Measurements from ENCODE around the gene SPI1.

SPI1 gene

DNA sequence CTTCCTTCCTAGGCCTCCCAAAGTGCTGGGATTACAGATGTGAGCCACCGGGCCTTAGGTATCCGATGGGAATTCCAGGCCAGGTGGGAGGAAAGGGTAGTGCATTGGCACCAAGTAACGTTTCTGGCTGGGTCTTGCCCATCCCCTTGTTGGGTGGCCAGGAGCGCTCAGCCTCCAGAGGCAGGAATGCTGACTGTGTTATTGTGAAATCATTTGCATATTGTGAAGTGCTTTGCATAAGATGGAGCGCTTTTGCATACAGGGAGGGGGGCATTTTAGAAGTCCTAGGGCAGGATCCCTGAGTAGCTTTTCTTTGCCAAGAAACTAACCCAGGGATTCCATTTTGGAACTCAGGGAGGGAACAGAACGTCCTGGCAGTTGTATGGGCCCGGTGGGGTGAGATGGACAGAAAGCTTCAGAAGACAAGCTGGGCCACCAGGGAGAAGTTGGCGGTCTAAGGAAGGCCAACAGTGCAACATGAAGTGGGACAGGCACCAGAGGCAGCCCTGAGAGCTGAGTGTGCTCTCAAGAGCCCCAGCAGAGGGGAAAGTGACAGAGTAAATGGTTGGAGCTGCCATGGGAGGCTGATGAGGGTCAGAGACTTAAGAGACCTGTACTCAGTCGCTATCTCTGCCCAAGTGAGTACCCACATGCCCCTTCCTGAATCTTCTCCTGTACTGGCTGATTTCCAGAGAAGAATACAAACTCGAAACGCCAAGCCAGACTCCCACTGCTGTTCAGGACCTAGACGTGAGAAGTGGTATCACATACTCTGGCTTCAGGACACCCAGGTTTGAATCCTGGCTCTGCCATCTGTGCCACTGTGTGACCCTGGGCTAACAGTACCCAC is 28.8 kb upstream of the SPI1 start:
- DNase-seq: no peak

DNA sequence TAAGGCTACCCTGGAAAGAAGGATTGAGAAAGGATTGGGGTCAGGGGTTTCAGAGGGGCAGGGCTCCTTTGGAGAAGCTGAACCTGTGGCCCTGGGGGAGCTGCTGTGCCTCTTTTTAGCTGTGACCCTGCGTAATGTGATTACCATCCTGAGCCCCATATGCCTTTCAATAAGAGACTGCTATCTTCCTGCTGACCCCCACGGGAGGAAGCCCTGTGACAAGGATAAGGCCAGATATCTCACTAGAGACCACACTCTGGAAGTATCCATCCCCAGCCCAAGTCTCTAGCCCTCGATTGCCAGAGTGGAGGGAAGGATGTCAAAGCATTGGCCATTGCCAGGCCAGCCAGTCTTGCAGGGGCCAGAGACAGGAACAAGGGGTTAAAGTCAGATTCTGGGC is 25.2 kb upstream of the SPI1 start:
- DNase-seq: no peak

DNA sequence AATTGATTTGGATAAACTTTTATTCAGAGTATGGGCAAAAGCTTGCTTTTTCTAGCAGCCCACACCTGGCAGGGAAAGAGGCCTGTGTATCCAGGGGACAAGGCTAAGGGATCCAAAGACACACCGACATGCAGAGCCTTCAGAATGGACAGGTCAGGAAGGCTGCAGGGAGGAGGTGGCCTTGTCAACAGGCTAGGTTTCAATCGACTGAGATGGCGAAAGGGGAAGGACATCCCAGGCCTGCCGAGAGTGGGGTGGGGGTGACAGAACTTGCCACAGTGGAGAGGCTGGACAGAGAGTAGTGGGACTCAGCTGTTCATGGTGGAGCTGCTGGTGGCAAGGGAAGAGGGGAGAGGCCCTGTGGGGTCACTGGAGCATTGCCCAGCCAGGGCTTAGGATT is 24.8 kb upstream of the SPI1 start:
- no peak for DNase-seq

DNA sequence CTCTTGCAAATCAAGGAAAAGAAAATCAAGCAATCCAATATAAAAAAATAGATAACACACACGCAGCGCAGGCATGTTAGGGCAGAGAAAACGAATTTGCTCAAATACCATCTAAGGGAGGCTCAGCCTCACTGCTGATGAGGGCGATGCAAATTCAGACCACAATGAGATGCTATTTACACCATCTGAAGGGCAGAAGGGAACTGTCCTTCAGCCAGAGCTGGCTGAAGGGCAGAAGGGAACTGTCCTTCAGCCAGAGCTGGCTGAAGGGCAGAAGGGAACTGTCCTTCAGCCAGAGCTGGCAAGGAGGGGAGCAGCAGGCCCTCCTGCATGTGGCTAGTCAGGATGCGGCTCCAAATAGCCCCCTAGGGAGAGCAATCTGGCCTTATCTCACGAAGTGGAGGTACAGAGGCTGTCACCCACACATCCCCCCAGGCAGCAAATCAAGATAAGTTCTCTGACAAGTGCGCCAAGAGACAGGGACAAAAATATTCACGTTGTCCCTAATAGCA is 22.5 kb upstream of the SPI1 start:
- DNase-seq: no peak

DNA sequence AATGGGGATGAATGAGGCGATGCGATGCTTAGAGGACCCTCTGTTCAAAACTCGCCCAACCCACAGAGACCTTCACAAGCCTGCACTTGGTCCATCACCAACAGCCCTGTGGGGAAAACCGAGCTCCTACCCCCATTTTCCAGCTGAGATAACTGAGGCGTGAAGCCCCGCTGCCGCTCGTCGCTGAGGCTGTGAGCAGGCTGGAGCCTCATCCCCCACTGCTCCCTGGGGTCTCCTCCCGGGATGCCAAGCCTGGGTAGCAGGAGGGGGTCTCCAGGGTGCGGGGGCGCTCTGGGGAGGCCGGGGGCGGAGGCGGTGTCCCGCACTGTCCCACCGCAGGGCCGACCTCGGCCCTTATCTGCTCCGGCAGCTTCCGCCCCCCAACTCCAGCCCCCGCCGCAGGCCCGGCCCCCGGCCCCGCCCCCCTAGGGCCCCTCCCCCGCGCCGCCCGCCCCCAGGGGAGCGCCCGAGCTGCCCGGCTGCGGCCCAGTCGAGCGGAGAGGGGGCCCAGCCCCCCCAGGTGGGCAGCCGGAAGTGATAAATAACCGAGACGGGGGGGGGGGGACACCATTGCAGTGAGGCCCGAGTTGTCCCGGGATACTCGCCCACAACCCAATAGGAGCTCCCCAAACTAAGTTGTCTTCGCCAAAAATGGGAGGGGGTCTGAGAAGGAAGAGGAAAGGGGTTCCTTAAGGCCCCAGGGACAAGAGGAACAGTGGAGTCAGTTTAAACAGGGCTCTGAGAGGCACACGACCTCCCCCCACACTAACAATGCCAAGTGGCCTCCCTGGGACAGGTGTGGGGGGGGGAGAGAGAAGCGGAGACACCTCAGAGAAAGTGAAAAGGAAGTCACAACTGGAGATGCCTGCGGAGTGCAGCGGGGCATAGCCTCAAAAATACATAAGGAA is 21.8 kb upstream of the SPI1 start:
- no peak for DNase-seq

DNA sequence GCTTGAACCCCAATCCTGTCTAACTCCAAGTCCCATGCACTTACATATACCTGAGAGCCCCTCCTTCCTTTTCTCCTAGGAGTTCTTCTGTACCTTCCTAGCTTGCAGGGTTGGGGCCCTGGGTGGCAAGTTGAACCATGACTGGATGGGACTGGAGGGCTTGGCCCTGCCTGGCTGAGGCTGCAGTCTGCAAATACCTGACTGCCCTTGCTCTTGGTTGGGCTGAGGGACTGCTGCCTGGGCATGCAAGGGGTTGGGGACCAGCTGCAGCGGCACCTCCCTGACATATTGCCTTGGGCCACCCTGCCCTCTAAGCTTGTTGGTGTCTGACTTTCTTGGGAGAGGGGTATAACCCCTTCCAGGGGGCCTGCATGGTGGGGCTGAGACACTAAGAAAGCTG is 20.2 kb upstream of the SPI1 start:
- no peak for DNase-seq

DNA sequence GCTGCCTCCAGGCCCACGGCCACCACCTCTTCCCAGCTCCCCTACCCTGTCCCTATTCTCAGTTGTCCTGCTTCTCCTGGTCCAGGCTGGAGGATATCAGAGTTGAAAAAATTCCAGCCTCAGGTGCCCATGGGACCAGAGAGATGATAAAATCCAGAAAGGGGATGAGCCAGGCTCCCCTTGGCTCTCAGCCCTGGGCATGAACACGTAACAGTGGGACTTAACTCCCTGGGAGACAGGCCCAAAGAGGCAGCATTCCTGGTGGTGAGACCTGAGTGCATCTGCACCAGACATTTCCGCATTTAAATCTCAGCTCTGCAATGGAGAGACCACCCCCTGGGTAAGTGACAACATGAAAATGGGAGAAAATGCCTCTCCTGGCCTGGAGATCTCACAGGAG is 19.7 kb upstream of the SPI1 start:
- no peak for DNase-seq

DNA sequence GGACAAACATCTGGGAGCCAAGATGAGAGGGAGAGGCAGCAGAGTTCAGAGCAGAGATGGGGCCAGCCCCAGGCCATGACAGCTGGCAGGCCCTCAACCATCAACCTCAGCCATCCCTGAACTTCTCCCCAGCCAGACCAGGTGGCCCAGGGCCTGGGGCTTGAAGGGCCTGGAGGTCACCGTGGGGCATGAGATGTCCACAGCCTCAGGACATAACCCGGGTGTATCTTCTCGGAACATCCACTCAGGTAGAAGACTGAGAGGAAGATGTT is 17.6 kb upstream of the SPI1 start:
- no peak for DNase-seq

DNA sequence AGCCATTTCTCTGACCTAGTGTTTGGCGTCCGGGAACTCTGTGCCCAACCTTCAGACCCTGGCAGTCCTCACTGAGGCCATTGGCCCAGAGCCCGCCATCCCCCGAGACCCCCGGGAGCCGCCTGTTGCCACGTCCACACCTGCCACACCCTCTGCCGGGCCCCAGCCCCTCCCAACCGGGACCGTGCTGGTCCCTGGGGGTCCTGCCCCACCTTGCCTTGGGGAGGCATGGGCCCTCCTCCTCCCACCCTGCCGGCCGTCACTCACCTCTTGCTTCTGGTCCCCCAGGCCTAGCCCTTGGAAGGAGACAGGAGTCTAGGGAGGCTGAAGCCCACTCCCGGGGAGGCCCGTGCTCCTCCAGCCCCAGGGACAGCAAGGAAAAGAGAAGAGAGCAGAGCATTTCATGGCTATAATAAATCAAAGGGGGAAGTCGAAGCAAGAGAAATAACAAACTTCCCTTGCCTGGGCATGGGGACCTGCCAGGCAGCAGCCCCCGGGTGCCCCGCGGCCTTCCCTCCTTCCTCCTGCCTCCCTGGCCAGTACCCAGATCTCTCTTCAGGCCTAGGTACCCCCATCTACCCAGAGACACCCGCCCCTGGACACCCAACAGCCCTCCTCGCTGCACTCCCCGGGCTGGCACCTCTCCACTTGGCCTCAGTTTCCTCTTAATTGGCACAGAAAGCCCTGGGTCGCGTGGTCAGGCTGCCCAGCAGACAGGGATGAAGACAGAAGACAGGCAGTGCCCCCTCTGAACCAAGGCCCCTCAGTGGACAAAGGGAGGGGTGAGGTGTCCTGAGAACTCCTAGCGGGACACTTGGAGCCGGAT is 17.1 kb upstream of the SPI1 start:
- DNase-seq: no peak

DNA sequence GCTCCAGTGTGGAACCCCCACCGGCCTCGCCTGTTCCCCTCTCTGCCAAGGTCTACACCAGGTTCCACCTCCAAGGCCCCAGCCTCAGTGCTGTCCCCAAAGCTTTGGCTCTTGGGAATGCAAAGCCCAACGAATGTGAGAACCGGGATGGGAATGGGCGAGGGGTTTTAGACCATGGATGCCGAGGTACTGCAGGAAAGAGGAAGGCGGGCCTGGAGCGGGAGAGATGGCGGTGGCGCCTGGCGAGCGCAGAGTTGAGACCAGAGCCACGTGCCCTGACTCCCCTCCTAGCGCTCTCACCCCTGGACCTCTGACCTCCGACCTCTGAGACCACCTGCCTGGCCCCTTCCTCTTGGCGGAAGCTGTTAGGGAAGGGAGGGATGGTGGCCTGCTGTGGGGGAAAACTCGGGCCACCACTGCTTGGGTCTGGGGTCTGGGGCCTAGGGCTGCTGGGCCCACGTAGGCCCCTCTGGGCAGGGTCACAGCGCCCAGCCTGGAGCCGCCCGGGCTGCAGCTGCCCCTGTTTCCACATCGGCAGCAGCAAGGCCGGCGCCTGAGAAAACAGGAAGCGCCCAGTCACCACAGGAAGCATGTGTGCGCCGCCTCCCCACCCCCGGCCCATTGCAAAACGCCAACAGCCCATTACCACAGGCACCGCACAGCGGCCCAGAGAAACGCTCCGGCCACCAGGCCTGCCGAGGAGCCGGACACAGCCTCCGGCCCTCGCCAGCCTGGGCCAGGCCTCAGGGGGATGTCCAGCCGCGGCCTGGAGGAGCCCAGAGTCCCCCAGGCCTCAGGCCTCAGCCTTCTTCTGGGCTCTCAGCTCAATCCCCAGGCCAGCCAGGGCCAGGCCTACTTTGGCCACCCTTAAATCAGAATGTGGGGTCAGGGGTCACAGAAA is 16.2 kb upstream of the SPI1 start:
- DNase-seq: peak; percentile 77

DNA sequence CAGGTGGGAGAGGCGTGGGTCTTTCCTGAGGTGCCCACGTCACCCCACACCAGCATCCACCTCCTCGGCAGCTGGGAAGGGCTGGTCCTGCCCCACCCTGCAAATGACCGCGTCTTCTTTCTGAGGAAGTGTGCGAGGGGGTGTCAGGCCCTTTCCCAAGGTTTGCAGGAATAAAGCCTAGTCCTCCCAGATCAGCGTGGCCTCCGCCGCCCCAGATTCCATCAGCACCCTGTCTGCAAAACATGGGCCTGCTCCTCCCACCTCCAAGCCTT is 15.6 kb upstream of the SPI1 start:
- no peak for DNase-seq

DNA sequence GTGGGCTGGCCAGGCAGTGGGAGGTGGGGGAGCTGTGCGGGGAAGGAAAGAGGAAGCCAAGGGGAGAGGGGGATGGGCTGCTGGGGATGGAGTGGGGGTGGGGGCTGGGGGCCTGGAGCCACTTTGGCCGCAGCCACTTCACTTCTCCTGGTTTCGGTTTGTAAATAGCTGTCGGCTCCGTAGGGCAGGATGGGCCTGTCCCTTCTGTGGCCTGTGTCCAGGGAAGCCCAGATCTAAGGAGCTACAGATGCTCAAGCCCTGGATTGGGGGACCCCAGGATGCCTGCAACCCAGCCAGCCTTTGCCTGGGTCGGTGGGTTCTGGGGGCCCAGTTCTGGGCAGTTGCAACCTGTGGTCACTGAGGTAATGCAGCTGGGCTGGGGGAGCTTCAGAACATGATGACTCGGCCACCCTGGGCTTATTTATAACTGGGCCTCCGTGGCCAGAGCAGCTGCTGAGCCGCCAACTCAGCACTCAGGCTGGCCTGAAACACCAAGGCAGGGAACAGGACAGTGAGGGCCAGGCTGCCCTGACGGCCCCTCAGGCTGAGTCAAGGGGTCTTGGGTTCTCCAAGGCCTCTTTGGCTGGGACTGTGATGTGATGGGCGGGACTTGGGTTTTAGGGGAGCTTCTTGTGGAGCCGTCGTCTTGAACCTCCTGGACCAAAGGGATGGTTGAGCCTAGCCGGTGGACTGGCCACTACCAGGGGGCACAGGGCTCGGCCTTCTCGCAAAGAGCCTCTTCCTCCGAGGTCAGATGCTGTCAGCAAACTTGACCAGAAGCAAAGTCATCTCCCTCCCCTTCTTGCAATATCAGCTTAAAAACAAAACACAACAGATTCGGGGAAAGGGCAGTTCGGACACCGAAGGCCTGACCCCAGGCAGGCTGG is 15.1 kb upstream of the SPI1 start:
- no peak for DNase-seq

DNA sequence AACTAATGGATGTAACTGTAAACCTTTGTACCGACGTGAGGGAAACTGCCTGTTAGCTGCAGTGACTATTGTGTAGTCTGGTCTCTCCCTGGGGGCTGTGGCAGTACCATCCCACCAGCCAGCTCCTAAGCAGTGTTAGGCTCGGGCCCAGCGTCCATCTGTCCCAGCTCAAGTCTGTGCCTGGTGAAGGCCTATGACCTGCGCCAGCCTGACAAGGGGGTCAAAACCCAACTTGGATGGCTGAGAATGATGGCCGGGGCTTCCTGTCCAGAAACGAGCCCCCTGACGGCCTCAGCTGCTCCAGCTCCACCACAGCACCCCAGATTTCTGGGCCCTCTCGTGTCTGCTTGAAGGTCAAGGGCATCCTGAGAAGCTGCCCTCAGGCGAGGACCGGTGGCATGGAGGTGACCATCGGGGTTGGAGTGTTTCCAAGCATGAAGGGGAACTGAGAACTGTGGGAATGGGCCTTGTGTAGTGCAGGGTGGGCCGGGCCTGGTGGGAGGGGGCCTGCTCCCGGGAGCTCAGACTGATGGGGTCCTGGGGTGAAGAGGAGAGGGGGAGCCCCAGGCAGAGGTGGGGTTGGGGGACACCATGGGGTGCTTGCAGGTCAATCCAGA is 14.3 kb upstream of the SPI1 start:
- DNase-seq: no peak

DNA sequence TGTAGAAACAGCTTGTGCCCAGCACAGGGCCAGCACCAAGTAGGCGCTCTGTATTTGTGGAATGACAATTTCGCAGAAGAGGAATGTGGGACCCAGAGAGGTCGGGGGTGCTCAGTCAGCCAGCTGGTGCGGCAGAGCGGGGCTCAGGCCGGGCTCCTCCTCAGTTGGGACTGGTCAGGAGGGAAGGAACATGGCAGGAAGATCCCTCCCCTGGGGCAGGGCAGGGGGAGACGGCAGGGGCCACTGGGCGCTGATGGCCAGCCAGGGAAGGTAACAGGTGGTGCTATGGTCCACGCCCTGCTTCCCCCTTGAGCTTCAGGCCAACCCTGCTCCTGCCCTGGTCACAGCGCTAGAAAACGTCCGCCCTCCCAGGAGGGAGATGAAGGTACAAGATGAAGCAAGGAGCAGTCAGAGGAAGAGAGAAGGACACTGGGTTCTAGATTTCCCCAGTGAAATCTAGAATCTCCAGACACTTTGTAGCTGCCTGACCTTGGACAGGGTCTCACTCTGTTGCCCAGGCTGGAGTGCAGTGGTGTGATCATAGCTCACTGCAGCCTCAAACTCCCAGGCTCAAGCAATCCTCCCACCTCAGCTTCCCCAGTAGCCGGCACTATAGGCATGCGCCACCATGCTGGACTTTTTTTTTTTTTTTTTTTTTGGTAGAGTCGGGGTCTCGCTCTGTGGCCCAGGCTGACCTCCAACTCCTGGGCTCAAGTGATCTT is 13.5 kb upstream of the SPI1 start:
- DNase-seq: no peak

DNA sequence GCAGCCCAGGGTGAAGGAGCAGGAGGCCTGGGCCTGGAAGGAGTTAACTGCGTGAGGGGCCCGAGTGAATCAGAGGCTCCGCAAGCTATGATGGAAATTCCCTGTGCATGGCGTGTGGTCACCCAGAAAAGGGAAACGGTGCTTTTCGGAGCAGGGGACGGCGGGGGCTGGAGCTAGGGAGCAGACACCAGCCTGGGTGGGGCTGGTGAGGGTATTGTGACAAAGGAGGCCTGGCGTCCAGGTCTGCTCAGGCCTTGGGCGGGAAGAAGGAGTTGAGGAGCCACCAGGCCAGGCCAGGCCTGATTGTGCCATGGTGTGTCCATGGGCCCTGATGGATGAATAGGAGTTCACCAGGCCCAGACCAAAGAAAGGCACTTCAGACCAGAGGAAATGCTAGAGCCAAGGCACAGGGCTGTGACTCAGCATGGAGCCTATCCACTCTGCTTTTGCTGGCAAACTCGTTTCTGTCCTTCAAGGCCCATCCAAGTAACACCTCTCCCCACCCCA is 12.8 kb upstream of the SPI1 start:
- no peak for DNase-seq

DNA sequence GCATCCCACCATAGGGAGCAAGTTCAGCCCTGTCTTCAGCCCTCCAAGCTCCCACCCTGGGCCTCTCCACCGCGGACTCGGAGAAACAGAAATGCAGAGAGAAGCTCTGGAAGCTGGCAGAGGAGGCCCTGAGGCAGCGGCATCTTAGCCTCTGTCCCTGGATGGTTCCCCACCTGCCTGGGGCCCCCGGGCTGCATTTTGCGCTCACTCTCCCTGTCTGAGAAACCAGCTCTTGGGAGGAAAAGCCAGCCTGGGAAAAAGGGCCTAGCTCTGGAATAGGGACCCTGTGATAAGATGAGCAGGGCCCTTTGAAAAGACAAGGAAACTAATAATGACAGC is 12.0 kb upstream of the SPI1 start:
- no peak for DNase-seq

DNA sequence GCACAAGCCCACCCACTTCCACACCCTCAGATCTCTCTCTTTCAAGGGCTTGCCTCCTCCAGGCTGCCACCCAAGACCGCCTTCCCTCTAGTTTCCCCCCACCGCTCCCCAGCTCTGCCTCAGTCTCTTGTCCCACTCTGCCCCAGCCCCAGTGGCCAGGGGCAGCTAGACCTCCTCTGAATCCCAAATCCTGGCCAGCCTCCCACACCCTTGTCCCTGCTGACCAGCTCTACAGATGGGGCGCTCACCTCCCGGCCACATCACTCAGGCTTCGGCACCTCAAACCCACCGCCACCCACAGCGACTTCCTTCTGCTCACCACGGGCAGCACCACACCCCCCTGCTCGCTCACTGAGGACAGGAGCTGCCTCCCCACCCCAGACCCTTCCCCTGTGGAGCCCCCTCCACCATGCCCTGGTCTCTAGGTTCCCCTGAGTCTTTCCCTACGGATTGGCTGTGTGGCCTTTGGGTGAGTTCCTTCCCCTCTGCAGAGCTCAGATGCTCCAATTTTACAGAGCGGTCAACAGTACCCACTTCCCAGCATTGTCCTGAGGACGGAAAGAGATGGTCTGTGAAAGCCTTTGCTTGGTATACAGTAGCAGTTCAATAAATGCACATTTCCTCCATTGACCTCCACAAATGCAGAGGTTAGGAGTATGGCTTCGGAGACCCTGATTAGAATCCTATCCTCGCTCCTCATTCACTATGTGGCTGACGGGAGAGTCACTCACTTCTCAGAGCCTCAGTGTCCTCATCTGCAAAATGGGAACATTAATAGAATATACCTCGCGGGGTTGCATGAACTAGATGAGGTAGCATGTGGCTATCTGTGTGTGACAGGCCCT is 11.5 kb upstream of the SPI1 start:
- DNase-seq: no peak

DNA sequence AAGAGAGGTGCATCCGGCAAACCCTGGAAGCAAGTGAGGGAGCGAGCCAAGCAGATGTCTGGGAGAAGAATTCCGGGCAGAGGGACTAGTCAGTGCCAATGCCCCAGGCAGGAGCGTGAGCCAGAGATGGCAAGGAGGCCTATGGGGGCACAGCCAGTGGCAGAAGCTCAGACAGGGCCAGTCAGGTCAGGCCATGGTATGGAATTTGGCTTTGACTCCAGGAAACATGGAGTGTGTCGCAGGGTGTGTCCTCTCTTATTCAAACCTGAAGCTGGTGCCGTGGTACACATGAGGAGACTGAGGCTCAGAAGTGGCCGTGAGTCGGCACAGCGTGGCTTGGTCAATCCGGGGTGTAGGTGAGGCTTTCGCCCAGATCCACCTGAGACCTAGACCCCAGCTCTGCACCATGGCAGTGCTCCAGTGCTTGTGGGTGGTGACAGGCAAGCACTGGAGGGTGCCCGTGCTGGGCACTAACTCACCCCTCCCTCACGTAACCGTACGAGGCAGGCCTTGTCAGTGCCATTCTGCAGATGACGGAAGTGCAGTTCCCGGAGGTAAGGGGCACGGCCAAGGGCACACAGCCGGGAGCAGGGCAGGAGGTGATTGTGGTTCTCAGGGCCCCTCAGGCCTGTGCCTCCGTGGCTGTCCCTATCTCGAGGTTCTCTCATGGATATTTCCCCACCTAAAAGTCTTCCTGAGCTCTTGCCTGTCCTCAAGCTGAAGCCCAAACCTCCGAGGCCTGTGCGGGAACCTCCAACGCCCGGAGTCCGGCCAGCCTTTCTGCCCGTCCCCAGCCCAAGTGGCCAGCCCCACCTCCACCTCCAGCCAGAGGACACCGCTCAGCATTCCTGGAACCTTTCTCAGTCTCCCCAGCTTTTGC is 10.6 kb upstream of the SPI1 start:
- no peak for DNase-seq

Data from activated CD4-positive, alpha-beta T cell treated with anti-CD3 and anti-CD28 coated beads, Interleukin-2, Interleukin-6, amounts not matched to agents 100 ng/mL and 50 ng/mL, durations not matched to agents 16 hours and 8 hours (primary cell).